AG20443 (cell line): ENCODE results near the gene MRPL24.

Experiments used
- DNase-seq: peaks from one replicate; pipeline ENCODE4 v3.0.0; 2012; ENCODE audit warnings: low spot score, mixed read lengths

MRPL24 gene

DNA sequence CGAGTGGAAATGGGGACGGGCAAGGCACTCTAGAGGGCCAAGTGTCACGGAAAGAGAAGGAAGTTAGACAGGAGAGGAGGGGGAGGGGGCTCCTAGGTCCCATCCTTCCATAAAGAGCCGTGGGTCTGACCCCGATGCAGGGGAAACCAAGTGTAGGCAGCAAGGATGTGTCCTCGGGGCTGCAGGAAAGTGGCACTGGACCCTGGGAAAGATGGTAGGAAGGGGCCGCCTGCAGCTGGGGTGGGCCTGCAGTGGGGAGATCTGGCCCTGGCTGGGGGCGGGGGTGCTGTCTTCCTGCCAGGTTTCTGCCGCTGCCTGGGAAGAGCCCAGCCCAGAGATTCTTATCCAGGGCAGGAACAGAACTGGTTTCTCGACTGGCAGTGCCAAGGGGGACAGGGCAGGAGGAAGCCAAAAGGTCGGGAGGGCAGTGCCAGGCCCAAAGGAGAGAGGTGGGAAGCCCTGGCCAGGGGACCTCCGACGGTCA, 48.4 kb downstream of the MRPL24 start:
- no peak for DNase-seq

DNA sequence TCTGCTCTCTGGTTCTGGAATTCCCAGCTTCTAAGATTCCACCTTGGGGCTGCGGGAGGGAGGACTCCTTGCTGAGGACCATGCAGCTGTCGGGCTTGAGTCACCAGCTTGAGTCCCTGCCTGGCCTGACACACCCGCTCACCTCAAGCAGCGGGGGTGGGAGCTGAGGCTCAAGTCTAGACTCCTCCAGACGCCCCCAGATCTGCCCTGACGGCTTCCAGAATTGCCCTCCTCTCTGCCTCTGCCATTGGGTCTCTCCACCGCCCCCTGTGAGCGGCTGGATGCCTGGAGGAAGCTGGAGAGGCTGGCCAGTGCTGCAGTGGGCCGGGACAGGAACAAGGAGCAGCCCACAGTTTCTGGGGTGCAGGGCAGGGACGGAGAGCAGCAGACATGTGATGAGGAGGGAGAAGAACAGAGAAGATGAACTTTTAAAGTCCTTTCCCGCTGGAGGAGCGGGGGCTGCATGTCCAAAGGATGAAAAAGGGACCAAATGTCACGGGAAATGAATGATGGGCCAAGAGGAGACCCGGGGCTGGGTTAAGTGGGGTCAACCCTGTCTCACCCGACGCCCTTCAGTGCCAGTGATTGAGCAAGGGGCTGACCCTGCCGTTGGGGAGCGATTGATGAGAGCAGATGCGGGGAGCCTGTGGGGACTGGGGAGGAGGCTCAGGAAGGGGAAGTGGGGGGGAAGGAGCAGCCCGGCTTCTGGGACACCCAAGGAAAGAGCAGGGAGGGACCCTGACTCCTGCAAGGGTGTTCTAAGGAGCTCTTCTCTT, 49.0 kb downstream of the MRPL24 start:
- peak; percentile 31 for DNase-seq

GRCh38 chr1:156691191-156691590, 49.7 kb downstream of the MRPL24 start:
- DNase-seq, result no peak

GRCh38 chr1:156690675-156691036, 50.2 kb downstream of the MRPL24 start:
- DNase-seq, result no peak

GRCh38 chr1:156689953-156690674, 50.8 kb downstream of the MRPL24 start:
- DNase-seq, result no peak

DNA sequence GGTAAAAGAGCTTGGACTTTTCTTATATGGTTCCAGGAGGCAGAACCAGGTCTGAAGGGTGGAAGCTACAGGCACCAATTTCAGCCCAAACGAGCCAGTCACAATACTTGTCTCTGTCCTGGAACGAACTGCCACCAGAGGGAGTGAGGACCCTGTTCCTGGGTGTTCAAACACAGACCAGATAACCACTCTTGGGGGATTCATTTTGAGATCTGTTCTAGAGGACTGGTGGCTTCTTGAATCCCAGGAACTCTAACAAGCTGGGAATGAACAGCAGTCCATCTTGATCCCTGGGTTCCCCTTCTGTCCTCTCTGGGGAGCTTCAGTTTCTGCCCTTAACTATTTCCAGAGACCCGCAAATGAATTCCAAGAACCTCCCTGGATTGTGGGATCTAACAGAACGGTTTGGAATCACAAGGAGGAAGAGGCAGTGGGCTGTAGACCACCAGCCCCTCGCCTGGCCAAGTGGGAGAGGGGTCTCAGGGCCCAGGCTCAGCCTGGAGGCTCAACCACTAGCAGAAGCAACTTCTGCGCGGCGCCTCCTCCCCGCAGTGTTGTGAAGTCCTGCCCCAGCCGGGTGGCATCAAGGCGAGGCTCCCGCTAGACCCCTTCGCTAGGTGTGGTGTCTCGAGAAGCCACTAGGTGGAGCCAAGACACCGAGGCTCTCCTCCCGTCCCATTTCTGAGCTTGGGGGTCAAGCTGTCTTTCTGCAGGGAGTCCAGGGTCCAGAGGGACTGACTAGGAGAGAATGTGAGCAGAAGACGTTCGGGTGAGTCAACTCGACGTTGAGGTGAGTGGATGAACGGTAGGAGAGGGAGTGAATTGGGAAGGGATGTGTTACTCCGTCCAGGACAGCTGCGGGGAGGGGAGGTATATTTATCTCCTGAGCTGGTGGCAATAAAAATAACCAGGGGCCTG, 51.6 kb downstream of the MRPL24 start:
- peak; percentile 91 for DNase-seq
